Kidney epithelial cell (primary cell): ENCODE measurements around the gene CHMP2B. TPM values are rescaled to one million over a fixed set of nuclear protein-coding genes. Genes with fewer than 3 reads are reported as not detected.

ENCODE experiments used
- DNase-seq: peaks from one replicate; pipeline ENCODE4 v3.0.0-alpha.2; 2010; ENCODE audit warnings: low read depth
- H3K27me3 ChIP-seq: 2 replicates; pipeline ENCODE4 v1.6.0; 2011; ENCODE audit warnings: low read length; ENCODE audit not compliant: control insufficient read depth, insufficient read depth
- H3K36me3 ChIP-seq: 2 replicates; pipeline ENCODE4 v1.5.1; 2011; ENCODE audit warnings: low read length; ENCODE audit not compliant: control insufficient read depth, insufficient read depth
- H3K4me3 ChIP-seq: 2 replicates; pipeline ENCODE4 v1.5.1; 2011; ENCODE audit warnings: low read depth, mild to moderate bottlenecking, control low read depth, low read length
- CTCF ChIP-seq: IDR thresholded peaks from 2 replicates; pipeline ENCODE4 v1.5.1; 2011; ENCODE audit warnings: mild to moderate bottlenecking, moderate library complexity, low read length, control low read depth, inconsistent platforms; ENCODE audit not compliant: insufficient read depth, poor library complexity, severe bottlenecking
- total RNA-seq: library from RNA; depleted of rRNA; stranded (reverse); fragments of >200 nt; gene quantifications from 2 replicates; pipeline ENCODE4 v1.2.3, GENCODE V29; 2015

Gene CHMP2B
- total RNA-seq, 1 donor from 2014 or later = 58.2 TPM

GRCh38 chr3:87218560-87218959, 8.5 kb upstream of the CHMP2B start:
- Histone ChIP-seq H3K4me3 (no peak overlapping the region), H3K27me3 (no peaks in the 10 kb centered on the region), H3K36me3 (no peaks in the 10 kb centered on the region)
- TF ChIP-seq CTCF = no peak
- no peak for DNase-seq

GRCh38 chr3:87219611-87220010, 7.5 kb upstream of the CHMP2B start:
- Histone ChIP-seq H3K36me3 (no peaks in the 10 kb centered on the region), H3K4me3 (no peak overlapping the region), H3K27me3 (no peaks in the 10 kb centered on the region)
- no peak for DNase-seq
- no peak for TF ChIP-seq CTCF

- Histone ChIP-seq H3K27me3 (no peaks in the 10 kb centered on the region), H3K36me3 (no peaks in the 10 kb centered on the region), H3K4me3 (no peak overlapping the region)
- no peak for TF ChIP-seq CTCF
- no peak for DNase-seq
Measured at GRCh38 chr3:87225659-87226058, 1.4 kb upstream of the CHMP2B start.

GRCh38 chr3:87227835-87228144, 681 bp downstream of the CHMP2B start:
- no peak for TF ChIP-seq CTCF
- Histone ChIP-seq H3K4me3 (peak overlapping the region; percentile 98), H3K27me3 (no peaks in the 10 kb centered on the region), H3K36me3 (no peaks in the 10 kb centered on the region)
- no peak for DNase-seq

- no peak for DNase-seq
- Histone ChIP-seq H3K4me3 (peak overlapping the region; percentile 98), H3K27me3 (no peaks in the 10 kb centered on the region), H3K36me3 (no peaks in the 10 kb centered on the region)
- no peak for TF ChIP-seq CTCF
Measured at GRCh38 chr3:87228316-87228715, 1.2 kb downstream of the CHMP2B start.

- TF ChIP-seq CTCF = no peak
Measured at GRCh38 chr3:87229113-87229512, 2.0 kb downstream of the CHMP2B start.

More at GRCh38 chr3:87229113-87229512, 2.0 kb downstream of the CHMP2B start:
- no peak for DNase-seq
- Histone ChIP-seq H3K4me3 (no peak overlapping the region), H3K36me3 (no peaks in the 10 kb centered on the region), H3K27me3 (no peaks in the 10 kb centered on the region)
